ENCODE data around the gene PSMD5. TPM values are rescaled to one million over a fixed set of nuclear protein-coding genes. Genes with fewer than 3 reads are reported as not detected.

Gene PSMD5
- total RNA-seq (2022; extraction: Qiagen RNA extraction) = 28.0 to 37.7 TPM (median 29.8 TPM) in 5 replicates

DNA sequence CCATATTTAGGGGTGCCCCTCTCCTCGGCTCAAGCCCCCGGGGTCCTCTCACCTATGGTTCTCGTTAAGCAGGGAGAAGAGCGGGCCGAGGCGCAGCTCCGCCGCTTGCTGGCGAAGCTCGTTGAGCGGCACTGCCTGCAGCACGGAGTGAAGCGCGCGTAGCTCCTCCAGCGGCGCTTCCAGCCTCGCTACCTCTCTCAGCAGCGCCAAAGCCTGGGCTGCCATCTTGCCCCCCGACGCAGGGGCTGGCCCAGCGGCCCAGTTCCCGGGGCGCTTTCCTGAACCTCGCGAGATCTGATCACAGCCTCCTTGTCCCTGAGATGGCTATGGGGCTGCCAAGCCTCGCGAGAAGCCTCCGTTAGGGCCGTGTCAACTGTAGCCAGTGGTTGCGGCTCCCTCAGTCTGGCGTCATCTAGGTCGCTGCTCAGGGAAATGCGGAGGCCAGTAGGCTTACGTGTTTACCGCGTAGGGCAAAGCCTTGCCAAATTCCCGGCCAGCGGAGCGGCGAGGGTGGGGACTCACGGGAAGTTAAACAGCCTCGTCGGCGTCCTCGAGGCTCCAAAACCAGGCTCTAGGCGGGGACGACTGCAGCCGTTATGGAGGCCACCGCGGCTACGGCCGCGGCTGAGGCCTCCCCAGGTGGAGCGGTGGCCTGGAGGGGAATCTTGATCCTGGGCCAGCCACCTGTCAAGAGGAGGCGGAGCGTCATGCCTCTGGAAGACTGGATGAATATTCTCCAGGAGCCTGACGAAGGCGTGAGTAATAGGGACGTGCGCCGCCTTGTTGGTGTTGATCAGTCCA is at the start of gene PSMD5:
PSMD5 (minus strand) TSS at position 238 of the 801 bp plus-strand sequence; CDS start at position 225, 13 bp downstream.

DNA sequence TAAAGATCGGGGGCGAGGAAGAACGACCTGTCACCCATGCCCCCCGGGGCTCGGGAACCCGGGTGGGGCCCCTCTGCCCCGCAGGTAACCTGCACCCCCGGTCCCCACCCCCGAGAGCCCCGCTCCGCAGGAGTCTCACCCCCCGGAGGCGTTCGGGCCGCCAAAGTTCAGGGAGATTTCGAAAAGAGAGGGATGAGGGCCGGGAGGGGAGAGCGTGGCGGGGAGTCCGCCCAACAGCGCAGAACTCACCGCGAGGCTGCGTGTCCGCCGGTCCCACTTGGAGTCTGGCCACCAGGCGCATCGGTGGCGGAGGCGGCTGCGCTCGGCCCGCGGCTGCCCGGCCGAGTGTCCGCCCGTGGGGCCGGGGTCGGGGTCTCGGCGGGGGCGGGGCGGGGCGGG is 34.1 kb upstream of the PSMD5 start, which contains the start of gene PHF19:
PHF19 (minus strand) TSS at position 347 of the 399 bp plus-strand sequence. CDS start 2,447 bp downstream, outside the sequence.

DNA sequence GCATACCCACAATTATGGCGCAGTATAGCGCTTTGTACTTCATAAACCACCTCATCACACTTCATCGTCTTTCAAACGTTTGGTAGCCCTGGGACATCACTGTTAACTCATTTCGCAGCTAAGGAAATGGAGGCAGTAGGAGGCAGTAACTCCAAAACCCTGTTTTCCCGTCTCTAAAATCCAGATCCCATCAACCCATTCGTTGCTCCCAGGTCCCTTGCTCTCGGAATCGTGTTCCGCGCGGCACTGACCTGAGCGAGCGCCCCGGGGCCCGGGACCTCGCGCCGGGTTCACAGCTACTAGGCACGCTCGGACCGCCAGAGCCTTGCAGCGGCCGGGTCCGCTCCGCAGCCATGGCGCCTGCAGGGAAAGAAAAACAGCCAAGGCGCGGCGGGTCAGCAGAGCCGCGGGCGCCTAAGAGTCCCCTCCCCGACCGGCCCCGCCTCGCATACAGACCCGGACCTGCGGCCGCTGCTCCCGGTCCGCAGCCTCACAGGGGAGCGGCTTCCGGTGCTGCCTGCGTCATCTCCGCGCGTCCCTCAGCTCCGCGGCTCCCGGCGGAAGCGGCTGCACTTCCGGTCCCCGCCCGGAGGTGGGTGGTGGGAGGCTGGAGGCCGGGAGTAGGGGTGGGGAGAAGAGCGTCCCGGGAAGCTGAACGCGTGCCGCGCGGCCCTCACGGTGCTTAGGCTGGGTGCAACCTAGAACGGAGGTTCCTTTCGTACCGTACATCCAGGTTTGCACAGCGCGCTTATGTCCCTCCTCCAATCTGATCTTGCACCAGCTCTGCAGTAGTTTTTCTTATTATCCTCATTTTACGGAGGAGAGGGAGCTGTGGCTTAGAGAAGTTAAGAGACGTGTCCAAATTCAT is 49.6 kb downstream of the PSMD5 start, which contains the start of gene FBXW2:
FBXW2 (minus strand) TSS at position 519 of the 868 bp plus-strand sequence. CDS start 5,158 bp downstream, outside the sequence.

Other genes starting within 250 kb of the PSMD5 start
- 16.2 to 26.1 TPM (median 20.5 TPM) in 5 replicates for gene MEGF9, start 128.5 kb downstream of the PSMD5 start, total RNA-seq (2022; extraction: Qiagen RNA extraction)
- 36.8 to 44.4 TPM (median 38.4 TPM) in 5 replicates for gene FBXW2, start 49.5 kb downstream of the PSMD5 start, total RNA-seq (2022; extraction: Qiagen RNA extraction)
- 81.6 to 138 TPM (median 121 TPM) in 5 replicates for gene PHF19, start 34.3 kb upstream of the PSMD5 start, total RNA-seq (2022; extraction: Qiagen RNA extraction)
- gene TRAF1, start 83.9 kb upstream of the PSMD5 start, total RNA-seq (2022; extraction: Qiagen RNA extraction) = 1.7 to 2.7 TPM (median 2.4 TPM) in 5 replicates
- gene C5, start 207.4 kb upstream of the PSMD5 start, total RNA-seq (2022; extraction: Qiagen RNA extraction) = 11.4 to 14.2 TPM (median 12.1 TPM) in 5 replicates
- gene CNTRL, start 232.0 kb upstream of the PSMD5 start, total RNA-seq (2022; extraction: Qiagen RNA extraction) = 4.8 to 7.0 TPM (median 5.7 TPM) in 5 replicates